Prostate gland (tissue), 2 donors: ENCODE measurements around the gene ISOC1.

Experiments
- POLR2A ChIP-seq: fragments of 450-650 bp; IDR thresholded peaks from one replicate; pipeline ENCODE4 v1.6.1; 2016; ENCODE audit warnings: antibody characterized with exemption, mild to moderate bottlenecking
- TF ChIP-seq, protein P1 (sequence below), 4 experiments: fragments of 200-600 bp in 2 of 4; fragments of 450-650 bp in 2 of 4; sonication (generic) in 2 of 4; IDR thresholded peaks; 1 replicate in 3 of 4; 2 replicates in 1 of 4; pipeline ENCODE4 v1.5.1; 2016 to 2019; ENCODE audit warnings: antibody characterized with exemption in 4 of 4, mild to moderate bottlenecking in 2 of 4, moderate library complexity in 2 of 4

DNA sequence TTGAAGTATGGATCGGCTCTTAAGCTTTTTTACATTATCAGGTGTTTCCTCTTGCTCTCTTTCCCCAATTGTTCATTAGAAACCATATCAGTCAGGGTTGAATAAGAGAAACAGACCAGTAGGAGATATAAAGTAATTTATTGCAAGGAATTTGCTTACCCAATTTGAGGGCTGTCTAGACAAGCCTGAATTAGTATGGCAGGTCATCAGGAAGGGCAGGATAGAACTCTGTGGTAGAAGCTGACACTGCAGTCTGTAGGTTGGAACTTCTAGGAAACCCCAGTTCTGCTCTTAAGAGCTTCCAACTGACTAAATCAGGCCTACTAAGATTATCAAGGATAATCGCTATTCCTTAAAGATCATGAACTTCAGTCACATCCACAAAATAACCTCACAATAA lies 24.3 kb downstream of the ISOC1 start:
- TF ChIP-seq, protein P1, sequence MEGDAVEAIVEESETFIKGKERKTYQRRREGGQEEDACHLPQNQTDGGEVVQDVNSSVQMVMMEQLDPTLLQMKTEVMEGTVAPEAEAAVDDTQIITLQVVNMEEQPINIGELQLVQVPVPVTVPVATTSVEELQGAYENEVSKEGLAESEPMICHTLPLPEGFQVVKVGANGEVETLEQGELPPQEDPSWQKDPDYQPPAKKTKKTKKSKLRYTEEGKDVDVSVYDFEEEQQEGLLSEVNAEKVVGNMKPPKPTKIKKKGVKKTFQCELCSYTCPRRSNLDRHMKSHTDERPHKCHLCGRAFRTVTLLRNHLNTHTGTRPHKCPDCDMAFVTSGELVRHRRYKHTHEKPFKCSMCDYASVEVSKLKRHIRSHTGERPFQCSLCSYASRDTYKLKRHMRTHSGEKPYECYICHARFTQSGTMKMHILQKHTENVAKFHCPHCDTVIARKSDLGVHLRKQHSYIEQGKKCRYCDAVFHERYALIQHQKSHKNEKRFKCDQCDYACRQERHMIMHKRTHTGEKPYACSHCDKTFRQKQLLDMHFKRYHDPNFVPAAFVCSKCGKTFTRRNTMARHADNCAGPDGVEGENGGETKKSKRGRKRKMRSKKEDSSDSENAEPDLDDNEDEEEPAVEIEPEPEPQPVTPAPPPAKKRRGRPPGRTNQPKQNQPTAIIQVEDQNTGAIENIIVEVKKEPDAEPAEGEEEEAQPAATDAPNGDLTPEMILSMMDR (IDR thresholded peaks at IDR 0.05) = no peak
- TF ChIP-seq POLR2A = no peak
